Sigmoid colon (tissue), 3 donors: ENCODE measurements around the gene ANO3.

Experiments
- CTCF ChIP-seq, 4 experiments: fragments of 450-650 bp in 3 of 4; fragments of 200-600 bp in 1 of 4; IDR thresholded peaks; one replicate each; pipeline ENCODE4 v1.5.1; 2016 to 2019; ENCODE audit warnings: antibody characterized with exemption in 4 of 4, mild to moderate bottlenecking in 3 of 4, moderate library complexity in 2 of 4
- POLR2A ChIP-seq, 2 donors: fragments of 450-650 bp; IDR thresholded peaks; one replicate each; pipeline ENCODE4 v1.6.1; 2016; ENCODE audit warnings: antibody characterized with exemption in 2 of 2, mild to moderate bottlenecking in 2 of 2, moderate library complexity in 2 of 2

DNA sequence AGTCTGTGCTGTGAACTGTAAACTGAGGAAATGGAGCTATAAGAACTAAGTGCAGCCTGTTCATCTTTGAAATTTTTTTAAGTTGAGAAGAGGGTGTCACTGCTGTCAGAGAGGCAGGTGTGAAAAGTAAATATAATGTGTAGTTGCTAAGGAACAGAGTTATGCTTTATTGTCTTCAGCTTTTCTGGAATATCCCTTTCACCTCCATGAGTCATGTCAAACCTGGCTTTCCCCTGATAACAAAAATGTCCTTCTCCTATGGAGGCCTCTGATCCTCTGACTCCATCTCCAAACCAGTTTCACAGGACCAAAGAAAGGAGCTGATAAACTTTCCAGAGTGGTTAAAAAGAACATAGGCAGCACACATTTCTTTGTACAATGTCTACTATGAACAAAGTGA lies 252.9 kb downstream of the ANO3 start:
- no peak for TF ChIP-seq CTCF (IDR thresholded peaks at IDR 0.05)
- TF ChIP-seq POLR2A (IDR thresholded peaks at IDR 0.05) = no peak
